Motor neuron (in vitro differentiated cells): ENCODE measurements around the gene SUSD4. TPM values are rescaled to one million over a fixed set of nuclear protein-coding genes. Genes with fewer than 3 reads are reported as not detected.
A peak's percentile ranks its signal among the peaks of the same experiment; 100 is the strongest.

ENCODE experiments used
- ATAC-seq, 8 experiments: fragments of 200-7000 bp; cut with Tn5 transposase; replicated peaks in 6 of 8; 2 replicates each; pipeline ENCODE4 v1.8.0; 2021; ENCODE audit warnings: mild to moderate bottlenecking in 8 of 8, moderate library complexity in 8 of 8
- H3K27ac ChIP-seq, 2 donors: fragments of 250-450 bp; sonication (Bioruptor Pico); 2 replicates each; pipeline ENCODE4 v1.9.0; 2021; ENCODE audit warnings: antibody characterized with exemption in 2 of 2, mild to moderate bottlenecking in 2 of 2, moderate library complexity in 1 of 2
- H3K4me1 ChIP-seq, 2 donors: fragments of 250-450 bp; sonication (Bioruptor Pico); replicated peaks in 1 of 2; 2 replicates each; pipeline ENCODE4 v1.6.1; 2021; ENCODE audit warnings: antibody characterized with exemption in 2 of 2, mild to moderate bottlenecking in 2 of 2, moderate library complexity in 1 of 2
- H3K4me3 ChIP-seq, 5 donors: fragments of 250-450 bp; sonication (Bioruptor Pico); 2 replicates each; pipeline ENCODE4 v1.9.0; 2021; ENCODE audit warnings: antibody characterized with exemption in 5 of 5, mild to moderate bottlenecking in 5 of 5, moderate library complexity in 4 of 5
- WGBS, 10 experiments: fragments of 450-650 bp; shearing (Covaris generic); methylation state at CpG; one replicate each; pipeline ENCODE4 v1.0.0; 2022; 5-methylcytosine and 5-hydroxymethylcytosine counted together
- in situ Hi-C, 9 experiments: fragments of 400-800 bp; cut with MboI; loops; one replicate each; pipeline ENCODE4 v1.15.0; 2021; ENCODE audit warnings: low sequenced_read_pairs in 9 of 9, low pct_unique_long_range_greater_than_20kb in 2 of 9; ENCODE audit not compliant: unreplicated experiment in 9 of 9
- total RNA-seq, 8 experiments: library from RNA; unstranded; fragments of 300-600 nt; gene quantifications; 2 replicates each; pipeline versions ENCODE4 v1.2.3 to v1.2.4, GENCODE V29; 2022

SUSD4 gene
- total RNA-seq, 8 experiments from 2014 or later: 5.4 to 28.7 (median 15.7) TPM

- no peak overlapping the region for H3K27ac ChIP-seq
- in situ Hi-C loops: no loop called here
- peaks cover 0 to 4% of the 10 kb centered on the region in 2 donors for H3K4me1 ChIP-seq
- H3K4me3 ChIP-seq: no peak overlapping the region
- WGBS, 10 experiments: 14 to 92% (median 85%) methylated on average over 2 to 3 of the region's 3 CpGs; no CpG with 5 or more reads in 4 of the 10 experiments
- ATAC-seq: no peak
Observed at GRCh38 chr1:223316082-223316481, 47.9 kb downstream of the SUSD4 start.

GRCh38 chr1:223315665-223316064 is 48.3 kb downstream of the SUSD4 start:
- no peak overlapping the region for H3K4me3 ChIP-seq
- no peak overlapping the region for H3K27ac ChIP-seq
- in situ Hi-C loops: no loop called here
- H3K4me1 ChIP-seq: peaks cover 0 to 4% of the 10 kb centered on the region in 2 donors
- no peak for ATAC-seq
- 42 to 100% (median 92%) methylated on average over 1 to 2 of the region's 2 CpGs; no CpG with 5 or more reads in 2 of the 10 experiments for WGBS, 10 experiments

DNA sequence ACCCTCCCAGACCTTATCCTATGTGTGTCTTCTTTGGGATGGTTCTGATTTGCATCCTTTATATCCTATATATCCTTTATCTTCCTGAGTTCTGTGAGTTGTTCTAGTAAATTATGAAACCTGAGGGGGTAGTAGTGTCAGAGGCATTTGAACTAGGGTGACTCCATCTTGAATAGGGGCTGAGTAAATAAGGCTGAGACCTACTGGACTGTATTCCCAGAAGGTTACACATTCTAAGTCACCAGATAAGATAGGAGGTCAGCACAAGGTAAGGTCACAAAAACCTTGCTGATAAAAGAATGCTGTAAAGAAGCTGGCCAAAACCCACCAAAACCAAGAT is 50.6 kb downstream of the SUSD4 start:
- H3K4me3 ChIP-seq: no peak overlapping the region
- H3K27ac ChIP-seq: no peak overlapping the region
- no peak for ATAC-seq
- in situ Hi-C loops: no loop called here
- H3K4me1 ChIP-seq: peaks cover 0 to 4% of the 10 kb centered on the region in 2 donors

DNA sequence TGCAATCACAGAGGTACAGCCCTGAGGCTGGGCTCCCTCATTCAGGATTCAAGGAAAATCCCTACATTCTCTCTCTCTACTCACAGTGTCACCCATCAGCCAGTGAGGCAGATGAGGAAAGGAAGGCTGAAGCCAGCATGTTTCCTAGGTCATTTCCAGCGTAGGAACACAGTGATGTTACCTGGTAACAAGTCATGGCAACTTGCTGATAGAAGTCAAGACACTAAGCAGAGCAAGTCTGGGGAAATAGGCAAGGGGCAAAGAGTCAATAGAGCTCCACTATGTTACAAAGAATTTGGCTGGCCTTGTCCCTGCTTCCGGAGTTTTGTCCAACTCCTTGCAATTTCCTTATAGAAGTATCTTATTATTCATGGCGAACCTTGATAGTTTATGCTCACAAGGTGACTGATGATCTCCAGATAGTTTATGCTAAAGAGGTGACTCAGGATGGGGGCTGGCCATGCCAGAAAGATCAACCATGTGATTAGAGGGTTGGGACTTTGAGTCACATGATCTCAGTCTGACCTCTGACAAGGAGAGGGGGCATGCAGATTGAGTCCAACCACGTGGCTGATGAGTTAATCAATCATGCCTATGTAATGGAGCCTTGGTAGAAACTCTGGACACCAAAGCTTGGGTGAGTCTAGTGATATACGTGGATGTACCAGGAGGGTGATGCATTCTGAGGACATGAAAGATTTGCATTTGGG is 51.1 kb downstream of the SUSD4 start:
- in situ Hi-C loops: no loop called here
- peak; percentile 36 to 98 (median 92) for ATAC-seq
- Histone ChIP-seq H3K4me1 (peaks cover 0 to 4% of the 10 kb centered on the region in 2 donors), H3K4me3 (no peak overlapping the region), H3K27ac (no peak overlapping the region)
- 0 to 100% (median 28%) methylated on average over 1 to 5 of the region's 5 CpGs; no CpG with 5 or more reads in 1 of the 10 experiments for WGBS, 10 experiments

- no peak overlapping the region for H3K27ac ChIP-seq
- in situ Hi-C loops: no loop called here
- 54 to 100% (median 83%) methylated on average over 1 to 2 of the region's 2 CpGs; no CpG with 5 or more reads in 4 of the 10 experiments for WGBS, 10 experiments
- no peak for ATAC-seq
- no peak overlapping the region for H3K4me3 ChIP-seq
- H3K4me1 ChIP-seq: peaks cover 0 to 4% of the 10 kb centered on the region in 2 donors
Observed at GRCh38 chr1:223312273-223312672, 51.7 kb downstream of the SUSD4 start.

- Histone ChIP-seq H3K4me1 (peaks cover 0 to 4% of the 10 kb centered on the region in 2 donors), H3K27ac (no peak overlapping the region), H3K4me3 (no peak overlapping the region)
- in situ Hi-C loops: no loop called here
- no peak for ATAC-seq
- WGBS, 10 experiments: 58 to 90% (median 81%) methylated on average over 2 to 3 of the region's 3 CpGs; no CpG with 5 or more reads in 1 of the 10 experiments
Observed at GRCh38 chr1:223311826-223312225, 52.1 kb downstream of the SUSD4 start.

- no peak overlapping the region for H3K27ac ChIP-seq
- H3K4me1 ChIP-seq: peaks cover 0 to 8% of the 10 kb centered on the region in 2 donors
- ATAC-seq: no peak
- in situ Hi-C loops: no loop called here
- H3K4me3 ChIP-seq: no peak overlapping the region
- WGBS, 10 experiments: 40 to 100% (median 60%) methylated on average over 1 to 2 of the region's 2 CpGs; no CpG with 5 or more reads in 5 of the 10 experiments
Observed at GRCh38 chr1:223308136-223308535, 55.8 kb downstream of the SUSD4 start.

- peaks cover 0 to 4% of the 10 kb centered on the region in 2 donors for H3K4me1 ChIP-seq
- WGBS, 10 experiments: 60 to 100% (median 82%) methylated on average over 1 to 5 of the region's 5 CpGs
- in situ Hi-C loops: no loop called here
- no peak for ATAC-seq
- no peak overlapping the region for H3K27ac ChIP-seq
- H3K4me3 ChIP-seq: no peak overlapping the region
Observed at GRCh38 chr1:223307544-223307943, 56.4 kb downstream of the SUSD4 start.

GRCh38 chr1:223304931-223305330 is 59.0 kb downstream of the SUSD4 start:
- peaks cover 0 to 4% of the 10 kb centered on the region in 2 donors for H3K4me1 ChIP-seq
- no peak overlapping the region for H3K4me3 ChIP-seq
- in situ Hi-C loops: no loop called here
- no peak overlapping the region for H3K27ac ChIP-seq
- ATAC-seq: no peak
- WGBS, 10 experiments: 20 to 86% (median 83%) methylated on average over 1 of the region's 1 CpG; no CpG with 5 or more reads in 6 of the 10 experiments

GRCh38 chr1:223301371-223301770 is 62.6 kb downstream of the SUSD4 start:
- Histone ChIP-seq H3K4me1 (peaks cover 7 to 9% of the 10 kb centered on the region in 2 donors), H3K4me3 (no peak overlapping the region), H3K27ac (no peak overlapping the region)
- no peak for ATAC-seq
- in situ Hi-C loops: no loop called here
- 60 to 100% (median 93%) methylated on average over 1 to 2 of the region's 2 CpGs; no CpG with 5 or more reads in 4 of the 10 experiments for WGBS, 10 experiments

DNA sequence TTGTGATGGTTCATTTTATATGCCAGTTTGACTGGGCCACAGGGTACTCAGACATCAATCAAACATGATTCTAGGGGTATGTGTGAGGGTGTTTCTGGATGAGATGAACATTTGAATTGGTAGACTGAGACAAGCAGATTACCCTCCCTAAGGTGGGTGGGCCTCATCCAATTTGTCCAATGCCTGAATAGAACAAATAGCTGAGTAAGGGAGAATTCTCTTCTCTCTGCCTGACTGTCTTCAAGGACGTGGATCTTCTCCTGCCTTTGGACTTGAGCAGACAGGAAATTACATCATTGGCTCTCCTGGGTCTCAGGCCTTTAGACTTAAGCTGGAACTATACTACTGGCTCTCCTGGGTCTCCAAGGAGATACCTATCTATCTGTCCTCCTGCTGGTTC is 64.4 kb downstream of the SUSD4 start:
- 14 to 83% (median 50%) methylated on average over 1 of the region's 1 CpG; no CpG with 5 or more reads in 5 of the 10 experiments for WGBS, 10 experiments
- Histone ChIP-seq H3K4me1 (peaks cover 5 to 7% of the 10 kb centered on the region in 2 donors), H3K27ac (no peak overlapping the region), H3K4me3 (no peak overlapping the region)
- no peak for ATAC-seq
- in situ Hi-C loops: no loop called here

DNA sequence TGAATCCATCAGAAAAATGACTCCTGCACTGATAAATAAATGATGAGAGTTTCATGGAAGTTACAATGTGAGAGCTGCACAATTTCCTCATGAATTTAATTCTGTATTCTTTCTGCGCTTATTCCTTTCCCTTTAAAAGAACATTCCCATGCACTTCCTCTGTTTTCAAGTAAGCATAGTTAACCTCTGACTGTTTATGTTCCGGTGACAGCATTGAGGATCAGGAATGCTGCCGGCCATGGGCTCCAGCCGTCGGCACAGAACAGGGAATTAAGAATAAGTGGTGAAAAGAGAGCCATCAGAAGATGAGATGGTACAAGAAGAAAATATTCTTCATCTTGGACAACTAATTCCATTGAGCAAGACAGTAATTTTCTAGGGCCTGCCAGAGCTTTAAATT is 65.3 kb downstream of the SUSD4 start:
- H3K4me1 ChIP-seq: peaks cover 5 to 7% of the 10 kb centered on the region in 2 donors
- in situ Hi-C loops: no loop called here
- 18 to 100% (median 80%) methylated on average over 1 to 5 of the region's 5 CpGs; no CpG with 5 or more reads in 1 of the 10 experiments for WGBS, 10 experiments

DNA sequence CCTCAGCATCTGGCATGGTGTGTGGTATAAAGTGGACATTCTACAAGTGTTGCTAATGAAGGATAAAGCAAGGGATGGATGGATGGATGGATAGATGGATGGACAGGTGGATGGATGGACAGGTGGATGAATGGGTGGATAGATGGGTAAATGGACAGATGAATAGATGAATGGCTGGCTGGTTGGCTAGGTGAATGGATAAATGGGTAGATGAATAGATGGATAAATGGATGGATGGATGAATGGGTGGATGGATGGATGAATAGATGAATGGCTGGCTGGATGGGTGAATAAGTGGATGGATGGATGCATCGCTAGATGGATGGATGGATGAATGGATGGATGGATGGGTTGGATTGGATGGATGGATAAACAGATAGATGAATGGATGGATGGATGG is 66.2 kb downstream of the SUSD4 start:
- ATAC-seq: no peak
- 89 to 100% (median 92%) methylated on average over 1 of the region's 1 CpG; no CpG with 5 or more reads in 5 of the 10 experiments for WGBS, 10 experiments

More for the DNA sequence above, 65.3 kb downstream of the SUSD4 start:
- Histone ChIP-seq H3K4me3 (no peak overlapping the region), H3K27ac (no peak overlapping the region)
- ATAC-seq: no peak

GRCh38 chr1:223291796-223292195 is 72.2 kb downstream of the SUSD4 start:
- no peaks in the 10 kb centered on the region for H3K4me1 ChIP-seq
- no peak overlapping the region for H3K4me3 ChIP-seq
- 0 to 100% (median 67%) methylated on average over 1 to 2 of the region's 2 CpGs for WGBS, 10 experiments
- H3K27ac ChIP-seq: no peak overlapping the region
- in situ Hi-C loops: no loop called here
- ATAC-seq: no peak

More for the DNA sequence above, 66.2 kb downstream of the SUSD4 start:
- Histone ChIP-seq H3K4me3 (no peak overlapping the region), H3K4me1 (peaks cover 5 to 7% of the 10 kb centered on the region in 2 donors), H3K27ac (no peak overlapping the region)
- in situ Hi-C loops: no loop called here
